ENCODE data around the gene SERF2.
"Not testable (repeated sequence)": the region's sequence is repeated elsewhere in the genome, so short reads cannot be mapped to it uniquely, and the experiment has no call there.

Gene SERF2

DNA sequence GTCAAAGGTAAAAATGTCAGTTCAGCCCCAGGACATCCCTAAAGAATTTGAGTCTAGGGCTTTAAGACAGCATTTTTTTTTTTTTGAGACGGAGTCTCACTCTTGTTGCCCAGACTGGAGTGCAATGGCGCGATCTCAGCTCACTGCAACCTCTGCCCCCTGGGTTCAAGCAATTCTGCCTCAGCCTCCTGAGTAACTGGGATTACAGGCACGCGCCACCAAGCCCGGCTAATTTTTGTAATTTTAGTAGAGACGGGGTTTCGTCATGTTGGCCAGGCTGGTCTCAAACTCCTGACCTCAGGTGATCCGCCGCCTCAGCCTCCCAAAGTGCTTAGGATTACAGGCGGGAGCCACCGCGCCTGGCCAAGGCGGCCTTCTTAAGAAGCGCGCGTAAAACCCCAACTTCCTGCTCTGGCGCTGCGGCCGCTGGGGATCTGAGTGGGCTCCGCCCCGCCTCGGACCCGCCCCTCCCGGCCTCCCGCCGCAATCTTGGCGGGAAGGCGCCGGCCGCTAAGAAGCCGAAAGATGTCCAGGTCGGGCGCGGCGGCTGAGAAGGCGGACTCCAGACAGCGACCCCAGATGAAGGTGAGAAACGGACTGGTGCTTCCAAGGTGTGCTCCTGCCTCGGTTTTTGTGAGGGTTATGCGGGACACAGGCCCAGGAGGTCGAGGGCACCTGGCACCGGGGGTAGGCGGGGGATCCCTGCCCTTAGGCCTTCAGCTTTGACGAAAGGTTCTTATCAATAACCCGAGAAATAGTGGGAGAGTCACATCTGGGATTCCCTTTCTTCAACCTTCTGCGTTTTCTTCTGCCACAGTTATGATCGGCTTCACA, 34.6 kb downstream of the SERF2 start, which contains the start of gene WDR76:
Gene WDR76 (plus strand): TSS at position 495 of the 834 bp plus-strand sequence. CDS start 31 bp downstream, at position 526.
- H2AK5ac ChIP-seq (ENCODE audit: low read depth, low read length): no peak within 1 kb of the TSS
- peak; percentile 61 for DNase-seq (ENCODE audit: low spot score)
- no peak within 1 kb of the TSS for H4K8ac ChIP-seq (ENCODE audit: low read depth, low read length)
- no peak within 1 kb of the TSS for H2BK12ac ChIP-seq (ENCODE audit: low read length)
- peak within 1 kb of the TSS; percentile 76 to 84 for H3K4me3 ChIP-seq (ENCODE audit: low read length in 2 of 2)
- H3K4ac ChIP-seq (ENCODE audit: low read length): no peak within 1 kb of the TSS
- WGBS, 2 donors (ENCODE audit: extremely low coverage in 2 of 2, insufficient read length in 2 of 2, insufficient replicate concordance in 1 of 2): no CpG with 5 or more reads among the region's 48 CpGs
- H3K9ac ChIP-seq (ENCODE audit: low read depth, low read length, poor library complexity): peak within 1 kb of the TSS; percentile 84
- no peak within 1 kb of the TSS for H4K91ac ChIP-seq (ENCODE audit: low read depth, low read length, poor library complexity)
- H3K9me3 ChIP-seq (replicated peaks in 1 of 2; ENCODE audit: control insufficient read depth in 2 of 2, insufficient read depth in 1 of 2, low read depth in 1 of 2, low read length in 2 of 2): no peaks in the 10 kb centered on the region
- no peaks in the 10 kb centered on the region for H3K27me3 ChIP-seq (ENCODE audit: control insufficient read depth in 3 of 3, insufficient read depth in 3 of 3, low read depth in 1 of 3, low read length in 3 of 3)
- no peak within 1 kb of the TSS for H3K27ac ChIP-seq (replicated peaks; ENCODE audit: low read length)
- no peak within 1 kb of the TSS for H2BK5ac ChIP-seq (ENCODE audit: low read length)
- H3K4me1 ChIP-seq (ENCODE audit: control insufficient read depth in 2 of 2, insufficient read depth in 1 of 2, low read depth in 1 of 2, low read length in 2 of 2): peaks cover 3 to 4% of the 10 kb centered on the region in 2 donors
- peak within 1 kb of the TSS; percentile 93 for H3K23ac ChIP-seq (ENCODE audit: low read depth, low read length, poor library complexity)
- H2AFZ ChIP-seq (ENCODE audit: low read length): peak within 1 kb of the TSS; percentile 97
- H3K4me2 ChIP-seq (ENCODE audit: insufficient read depth, low read length, poor library complexity, severe bottlenecking): peak within 1 kb of the TSS; percentile 80
- no peak within 1 kb of the TSS for H2BK15ac ChIP-seq (ENCODE audit: low read length)
- H3K18ac ChIP-seq (ENCODE audit: low read length): peak within 1 kb of the TSS; percentile 64
- H2BK120ac ChIP-seq (ENCODE audit: low read depth, low read length): no peak within 1 kb of the TSS
- peaks cover 5 to 37% of the 10 kb centered on the region in 2 donors for H3K36me3 ChIP-seq (replicated peaks in 1 of 2; ENCODE audit: control insufficient read depth in 2 of 2, insufficient read depth in 2 of 2, low read length in 2 of 2)
- H3K79me1 ChIP-seq (ENCODE audit: low read depth, low read length): no peaks in the 10 kb centered on the region
- H3K14ac ChIP-seq (ENCODE audit: low read length): no peak within 1 kb of the TSS

GRCh38 chr15:43828061-43828657, 36.0 kb downstream of the SERF2 start:
- Histone ChIP-seq H3K4ac (ENCODE audit: low read length) (no peak overlapping the region), H3K9ac (ENCODE audit: low read depth, low read length, poor library complexity) (no peak overlapping the region), H2AFZ (ENCODE audit: low read length) (no peak overlapping the region), H4K91ac (ENCODE audit: low read depth, low read length, poor library complexity) (no peak overlapping the region), H3K27me3 (ENCODE audit: control insufficient read depth in 3 of 3, insufficient read depth in 3 of 3, low read depth in 1 of 3, low read length in 3 of 3) (no peaks in the 10 kb centered on the region), H3K36me3 (replicated peaks in 1 of 2; ENCODE audit: control insufficient read depth in 2 of 2, insufficient read depth in 2 of 2, low read length in 2 of 2) (peaks cover 5 to 40% of the 10 kb centered on the region in 2 donors), H3K4me1 (ENCODE audit: control insufficient read depth in 2 of 2, insufficient read depth in 1 of 2, low read depth in 1 of 2, low read length in 2 of 2) (peaks cover 3 to 4% of the 10 kb centered on the region in 2 donors), H2AK5ac (ENCODE audit: low read depth, low read length) (no peak overlapping the region), H3K23ac (ENCODE audit: low read depth, low read length, poor library complexity) (no peak overlapping the region), H2BK120ac (ENCODE audit: low read depth, low read length) (no peak overlapping the region), H3K14ac (ENCODE audit: low read length) (no peak overlapping the region), H3K27ac (replicated peaks; ENCODE audit: low read length) (no peak overlapping the region), H4K8ac (ENCODE audit: low read depth, low read length) (no peak overlapping the region), H2BK12ac (ENCODE audit: low read length) (no peak overlapping the region), H2BK5ac (ENCODE audit: low read length) (no peak overlapping the region), H3K4me2 (ENCODE audit: insufficient read depth, low read length, poor library complexity, severe bottlenecking) (no peak overlapping the region), H3K18ac (ENCODE audit: low read length) (no peak overlapping the region), H3K79me1 (ENCODE audit: low read depth, low read length) (no peaks in the 10 kb centered on the region), H2BK15ac (ENCODE audit: low read length) (no peak overlapping the region), H3K4me3 (ENCODE audit: low read length in 2 of 2) (peak overlapping the region in 1 of 2 donors; percentile 76), H3K9me3 (replicated peaks in 1 of 2; ENCODE audit: control insufficient read depth in 2 of 2, insufficient read depth in 1 of 2, low read depth in 1 of 2, low read length in 2 of 2) (no peaks in the 10 kb centered on the region)
- WGBS, 2 donors (ENCODE audit: extremely low coverage in 2 of 2, insufficient read length in 2 of 2, insufficient replicate concordance in 1 of 2): no CpG with 5 or more reads among the region's 6 CpGs
- DNase-seq (ENCODE audit: low spot score): no peak

GRCh38 chr15:43829951-43830540, 37.9 kb downstream of the SERF2 start:
- H2BK120ac ChIP-seq (ENCODE audit: low read depth, low read length); H3K18ac ChIP-seq (ENCODE audit: low read length); H2AK5ac ChIP-seq (ENCODE audit: low read depth, low read length); H2BK12ac ChIP-seq (ENCODE audit: low read length); H3K4me1 ChIP-seq (ENCODE audit: control insufficient read depth in 2 of 2, insufficient read depth in 1 of 2, low read depth in 1 of 2, low read length in 2 of 2); H2AFZ ChIP-seq (ENCODE audit: low read length); H2BK5ac ChIP-seq (ENCODE audit: low read length); H4K91ac ChIP-seq (ENCODE audit: low read depth, low read length, poor library complexity); H3K79me1 ChIP-seq (ENCODE audit: low read depth, low read length); H4K8ac ChIP-seq (ENCODE audit: low read depth, low read length); H2BK15ac ChIP-seq (ENCODE audit: low read length); H3K23ac ChIP-seq (ENCODE audit: low read depth, low read length, poor library complexity); H3K14ac ChIP-seq (ENCODE audit: low read length); DNase-seq (ENCODE audit: low spot score); H3K27me3 ChIP-seq (ENCODE audit: control insufficient read depth in 3 of 3, insufficient read depth in 3 of 3, low read depth in 1 of 3, low read length in 3 of 3); H3K9ac ChIP-seq (ENCODE audit: low read depth, low read length, poor library complexity); H3K9me3 ChIP-seq (replicated peaks in 1 of 2; ENCODE audit: control insufficient read depth in 2 of 2, insufficient read depth in 1 of 2, low read depth in 1 of 2, low read length in 2 of 2); H3K4me3 ChIP-seq (ENCODE audit: low read length in 2 of 2); H3K4me2 ChIP-seq (ENCODE audit: insufficient read depth, low read length, poor library complexity, severe bottlenecking); H3K27ac ChIP-seq (replicated peaks; ENCODE audit: low read length); H3K4ac ChIP-seq (ENCODE audit: low read length): not testable (repeated sequence)
- peaks cover 5 to 44% of the 10 kb centered on the region in 2 donors for H3K36me3 ChIP-seq (replicated peaks in 1 of 2; ENCODE audit: control insufficient read depth in 2 of 2, insufficient read depth in 2 of 2, low read length in 2 of 2)
- WGBS, 2 donors (ENCODE audit: extremely low coverage in 2 of 2, insufficient read length in 2 of 2, insufficient replicate concordance in 1 of 2): no CpG with 5 or more reads among the region's 9 CpGs
